Tibial nerve (tissue), 4 donors: ENCODE results near the gene DCXR. TPM values are rescaled to one million over a fixed set of nuclear protein-coding genes. Genes with fewer than 3 reads are reported as not detected.

Experiments
- DNase-seq, 2 donors: peaks; one replicate each; pipeline ENCODE4 v3.0.0-alpha.2; 2019; ENCODE audit warnings: low spot score in 2 of 2
- H3K27ac ChIP-seq, 4 donors: fragments of 200-600 bp; sonication (generic) in 3 of 4; one replicate each; pipeline ENCODE4 v1.5.1; 2017 to 2019; ENCODE audit warnings: mild to moderate bottlenecking in 1 of 4
- H3K27me3 ChIP-seq, 2 donors: fragments of 200-600 bp; sonication (generic) in 1 of 2; one replicate each; pipeline versions ENCODE4 v1.5.1 to v1.6.0; 2017 to 2019
- H3K36me3 ChIP-seq, 3 donors: fragments of 200-600 bp; sonication (generic); one replicate each; pipeline ENCODE4 v1.5.1; 2018 to 2019
- H3K4me1 ChIP-seq, 4 donors: fragments of 200-600 bp; sonication (generic) in 3 of 4; one replicate each; pipeline ENCODE4 v1.5.1; 2017 to 2019
- H3K4me3 ChIP-seq, 4 donors: fragments of 200-600 bp; sonication (generic) in 3 of 4; one replicate each; pipeline ENCODE4 v1.5.1; 2017 to 2019; ENCODE audit warnings: mild to moderate bottlenecking in 1 of 4, moderate library complexity in 1 of 4
- H3K9me3 ChIP-seq, 4 donors: fragments of 200-600 bp; sonication (generic) in 3 of 4; one replicate each; pipeline ENCODE4 v1.5.1; 2017 to 2019
- EP300 ChIP-seq, 2 donors: sonication (generic); formaldehyde crosslinking; IDR thresholded peaks; one replicate each; pipeline ENCODE4 v1.6.1; 2017; ENCODE audit warnings: antibody characterized with exemption in 2 of 2, mild to moderate bottlenecking in 1 of 2
- POLR2A ChIP-seq, 2 donors: fragments of 450-650 bp; IDR thresholded peaks; one replicate each; pipeline ENCODE4 v1.6.1; 2017; ENCODE audit warnings: antibody characterized with exemption in 2 of 2, mild to moderate bottlenecking in 2 of 2, moderate library complexity in 2 of 2
- WGBS, 2 donors: methylation state at CpG; one replicate each; pipeline ENCODE4 v1.1.5; 2018; 5-methylcytosine and 5-hydroxymethylcytosine counted together
- total RNA-seq, 4 donors: library from RNA; depleted of rRNA; stranded (reverse); fragments of >200 nt; gene quantifications; one replicate each; pipeline ENCODE4 v1.1.0, GENCODE V29; 2016
- TF ChIP-seq, protein P1 (sequence below), 5 experiments: fragments of 200-600 bp in 3 of 5; fragments of 450-650 bp in 2 of 5; sonication (generic) in 3 of 5; IDR thresholded peaks; one replicate each; pipeline ENCODE4 v1.5.1; 2016 to 2019; ENCODE audit warnings: antibody characterized with exemption in 5 of 5, mild to moderate bottlenecking in 3 of 5, moderate library complexity in 2 of 5

The DCXR gene
- total RNA-seq, 4 donors from 2014 or later = 236 to 347 (median 269) TPM

DNA sequence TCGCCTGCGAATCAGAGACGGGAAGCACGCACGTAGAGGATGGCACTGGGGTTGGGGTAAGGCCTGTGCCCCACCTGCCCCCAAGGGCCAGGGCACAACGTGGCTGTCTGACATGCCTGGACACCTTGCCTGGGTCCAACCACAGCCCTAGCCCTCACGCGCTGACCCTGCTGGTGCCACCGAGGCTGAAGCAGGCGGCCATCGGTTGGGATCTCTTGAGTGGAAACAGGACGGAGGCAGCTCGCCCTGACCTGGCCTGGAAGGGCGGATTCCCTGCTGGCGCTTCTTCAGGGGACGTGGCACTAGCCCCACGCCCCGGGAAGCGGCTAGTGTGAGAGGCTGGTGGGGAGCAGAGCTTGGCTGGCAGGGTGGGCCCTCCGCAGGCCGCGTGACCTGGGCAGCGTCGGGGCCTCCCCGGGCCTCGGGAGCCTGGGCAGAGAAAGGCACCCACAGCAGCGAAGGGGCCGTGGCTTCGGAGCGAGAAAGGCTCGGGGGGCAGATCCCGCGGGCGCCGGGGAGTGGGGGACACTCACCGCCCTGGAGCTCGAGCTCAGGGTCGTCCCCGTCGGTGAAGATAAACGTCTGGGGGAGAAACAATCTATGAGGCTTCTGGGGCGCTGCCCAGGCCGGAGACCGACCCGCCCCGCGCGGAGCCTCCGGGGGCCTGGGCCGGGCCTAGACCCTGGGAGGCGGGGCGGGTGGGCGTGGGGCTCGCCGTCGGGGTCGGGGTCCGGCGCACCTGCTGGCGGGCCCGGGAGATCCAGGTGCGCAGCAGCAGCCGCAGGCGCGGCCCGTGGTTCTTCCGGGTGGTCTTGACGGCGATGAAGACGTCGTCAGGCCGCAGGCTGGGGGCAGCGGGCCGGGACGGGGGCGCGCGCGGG is 13.5 kb upstream of the DCXR start:
- WGBS, 2 donors = 8 to 20% methylated on average over 48 to 59 of the region's 79 CpGs
- peak overlapping the region; percentile 65 to 90 (median 72) for H3K27ac ChIP-seq
- H3K4me3 ChIP-seq = peak overlapping the region; percentile 48 to 95 (median 71)
- no peak for DNase-seq
- no peaks in the 10 kb centered on the region for H3K9me3 ChIP-seq
- H3K4me1 ChIP-seq = peaks cover 3 to 62% (median 19%) of the 10 kb centered on the region in 4 donors
- no peaks in the 10 kb centered on the region for H3K27me3 ChIP-seq
- H3K36me3 ChIP-seq = peaks cover 3 to 72% (median 12%) of the 10 kb centered on the region in 3 donors
- TF ChIP-seq POLR2A (IDR thresholded peaks at IDR 0.05) = no peak
- TF ChIP-seq, protein P1, sequence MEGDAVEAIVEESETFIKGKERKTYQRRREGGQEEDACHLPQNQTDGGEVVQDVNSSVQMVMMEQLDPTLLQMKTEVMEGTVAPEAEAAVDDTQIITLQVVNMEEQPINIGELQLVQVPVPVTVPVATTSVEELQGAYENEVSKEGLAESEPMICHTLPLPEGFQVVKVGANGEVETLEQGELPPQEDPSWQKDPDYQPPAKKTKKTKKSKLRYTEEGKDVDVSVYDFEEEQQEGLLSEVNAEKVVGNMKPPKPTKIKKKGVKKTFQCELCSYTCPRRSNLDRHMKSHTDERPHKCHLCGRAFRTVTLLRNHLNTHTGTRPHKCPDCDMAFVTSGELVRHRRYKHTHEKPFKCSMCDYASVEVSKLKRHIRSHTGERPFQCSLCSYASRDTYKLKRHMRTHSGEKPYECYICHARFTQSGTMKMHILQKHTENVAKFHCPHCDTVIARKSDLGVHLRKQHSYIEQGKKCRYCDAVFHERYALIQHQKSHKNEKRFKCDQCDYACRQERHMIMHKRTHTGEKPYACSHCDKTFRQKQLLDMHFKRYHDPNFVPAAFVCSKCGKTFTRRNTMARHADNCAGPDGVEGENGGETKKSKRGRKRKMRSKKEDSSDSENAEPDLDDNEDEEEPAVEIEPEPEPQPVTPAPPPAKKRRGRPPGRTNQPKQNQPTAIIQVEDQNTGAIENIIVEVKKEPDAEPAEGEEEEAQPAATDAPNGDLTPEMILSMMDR (IDR thresholded peaks at IDR 0.05) = no peak
- no peak for TF ChIP-seq EP300 (IDR thresholded peaks at IDR 0.05)

DNA sequence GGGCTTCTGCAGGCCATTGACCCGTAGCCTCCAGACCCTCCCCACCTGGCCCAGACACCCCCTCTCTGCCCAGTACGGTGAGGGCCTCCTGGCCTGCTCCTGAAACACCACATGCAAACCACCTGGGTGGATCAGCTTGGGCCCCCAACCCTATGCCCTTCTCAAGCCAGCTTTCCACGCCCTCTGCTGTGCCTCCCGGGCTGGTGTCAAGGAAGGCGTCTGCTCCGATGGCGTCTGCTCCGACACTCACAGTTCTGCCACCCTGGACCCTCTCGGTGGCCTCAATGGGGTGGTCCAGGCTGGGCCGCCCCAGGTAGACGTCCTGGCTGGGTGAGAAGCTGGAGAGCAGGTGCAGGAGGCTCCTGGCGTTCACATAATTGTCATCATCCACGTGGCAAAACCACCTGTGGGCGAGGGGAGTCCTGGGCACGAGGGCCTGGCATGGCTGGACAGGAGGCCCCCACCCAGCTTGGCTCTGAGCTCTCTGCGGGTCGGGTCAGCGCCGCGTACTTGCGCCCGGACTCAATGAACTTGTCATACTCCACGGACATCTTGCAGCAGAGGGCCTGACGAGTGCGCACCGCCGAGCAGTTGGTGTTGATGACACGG is 12.8 kb upstream of the DCXR start:
- TF ChIP-seq, protein P1 (IDR thresholded peaks at IDR 0.05) = no peak
- TF ChIP-seq POLR2A (IDR thresholded peaks at IDR 0.05) (no peak), EP300 (IDR thresholded peaks at IDR 0.05) (no peak)
- H3K4me1 ChIP-seq = peaks cover 3 to 59% (median 19%) of the 10 kb centered on the region in 4 donors
- no peaks in the 10 kb centered on the region for H3K27me3 ChIP-seq
- no peaks in the 10 kb centered on the region for H3K9me3 ChIP-seq
- H3K36me3 ChIP-seq = peaks cover 3 to 65% (median 10%) of the 10 kb centered on the region in 3 donors
- H3K27ac ChIP-seq = peak overlapping the region in 2 of 4 donors; percentile 74 to 90
- H3K4me3 ChIP-seq = peak overlapping the region; percentile 48 to 95 (median 71)
- no peak for DNase-seq
- 82 to 90% methylated on average over 19 of the region's 28 CpGs for WGBS, 2 donors

DNA sequence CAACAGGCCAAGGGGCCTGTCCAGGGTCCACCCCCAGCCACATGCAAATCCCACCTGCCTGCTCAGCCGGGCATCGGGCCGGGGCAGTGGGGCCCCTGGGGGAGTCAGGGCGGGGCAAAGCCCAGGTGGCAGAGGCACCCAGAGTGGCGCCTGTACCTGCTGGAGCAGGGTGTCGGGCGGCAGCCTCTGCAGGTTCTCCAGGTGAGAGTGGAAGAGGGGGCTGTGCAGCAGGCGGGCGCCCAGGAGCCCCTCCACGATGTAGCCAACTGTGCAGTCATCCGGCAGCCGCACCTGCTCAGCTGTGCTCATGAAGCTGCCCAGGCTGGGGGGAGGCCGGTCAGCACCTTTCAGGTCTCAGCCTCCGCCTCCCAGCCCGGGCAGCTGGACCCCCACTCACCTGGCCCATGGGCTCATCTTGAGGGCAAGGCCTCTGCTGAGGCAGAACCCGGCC is 12.0 kb upstream of the DCXR start:
- TF ChIP-seq POLR2A (IDR thresholded peaks at IDR 0.05) (no peak), EP300 (IDR thresholded peaks at IDR 0.05) (no peak)
- no peak for DNase-seq
- Histone ChIP-seq H3K4me1 (peaks cover 3 to 56% (median 19%) of the 10 kb centered on the region in 4 donors), H3K27me3 (no peaks in the 10 kb centered on the region), H3K27ac (peak overlapping the region in 1 of 4 donors; percentile 90), H3K4me3 (no peak overlapping the region), H3K36me3 (peaks cover 3 to 57% (median 3%) of the 10 kb centered on the region in 3 donors), H3K9me3 (no peaks in the 10 kb centered on the region)
- 91 to 95% methylated on average over 5 to 15 of the region's 16 CpGs for WGBS, 2 donors

DNA sequence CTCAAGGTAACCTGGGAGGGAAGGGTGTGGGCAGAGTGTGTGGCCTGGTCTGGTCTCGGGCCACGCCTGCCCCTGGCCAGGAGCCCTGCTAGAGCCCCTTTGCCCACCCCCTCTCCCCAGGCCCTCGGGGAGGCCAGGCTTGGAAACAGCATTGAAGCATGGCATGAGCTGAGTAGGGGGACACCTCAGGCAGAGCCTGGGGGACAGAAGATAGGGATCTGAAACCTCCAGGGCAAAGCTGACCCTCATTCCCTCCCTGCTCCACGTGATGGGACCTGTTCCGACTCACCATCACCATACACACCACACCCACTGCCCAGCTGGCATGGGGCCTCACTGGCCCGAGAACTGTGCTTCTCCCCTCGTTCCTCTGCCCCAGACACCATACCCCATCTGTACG is 11.6 kb upstream of the DCXR start:
- H3K9me3 ChIP-seq = no peaks in the 10 kb centered on the region
- no peaks in the 10 kb centered on the region for H3K27me3 ChIP-seq
- no peak for TF ChIP-seq EP300 (IDR thresholded peaks at IDR 0.05)
- TF ChIP-seq POLR2A (IDR thresholded peaks at IDR 0.05) = no peak
- TF ChIP-seq, protein P1 (IDR thresholded peaks at IDR 0.05) = no peak
- whole genome bisulfite sequencing, 2 donors = 72 to 90% methylated on average over 8 of the region's 8 CpGs
- peaks cover 0 to 53% (median 3%) of the 10 kb centered on the region in 3 donors for H3K36me3 ChIP-seq
- no peak overlapping the region for H3K4me3 ChIP-seq
- H3K27ac ChIP-seq = peak overlapping the region in 1 of 4 donors; percentile 90
- DNase-seq = no peak
- H3K4me1 ChIP-seq = peaks cover 3 to 53% (median 19%) of the 10 kb centered on the region in 4 donors

DNA sequence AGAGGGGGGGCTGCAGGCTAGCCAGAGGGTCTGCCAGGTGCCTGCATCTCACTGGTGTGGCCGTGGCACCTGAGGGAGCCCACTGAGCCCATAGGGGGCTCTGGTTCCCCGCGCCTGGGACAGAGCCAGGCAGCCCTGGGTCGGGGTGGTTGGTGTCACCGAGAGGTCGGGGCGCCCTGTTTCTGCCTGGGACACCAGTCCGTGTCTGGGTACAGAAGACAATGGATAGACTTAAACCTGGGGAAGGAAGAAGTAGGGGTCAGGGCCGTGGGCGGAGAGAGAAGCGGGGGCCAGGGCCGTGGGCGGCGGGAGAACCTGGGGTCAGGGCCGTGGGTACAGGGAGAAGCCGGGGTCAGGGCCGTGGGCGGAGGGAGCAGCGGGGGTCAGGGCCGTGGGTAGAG is 11.1 kb upstream of the DCXR start:
- no peak for TF ChIP-seq POLR2A (IDR thresholded peaks at IDR 0.05)
- TF ChIP-seq, protein P1 (IDR thresholded peaks at IDR 0.05) = no peak
- no peak for TF ChIP-seq EP300 (IDR thresholded peaks at IDR 0.05)
- no peak for DNase-seq
- WGBS, 2 donors = 70 to 80% methylated on average over 19 to 20 of the region's 20 CpGs
- Histone ChIP-seq H3K27me3 (no peaks in the 10 kb centered on the region), H3K27ac (peak overlapping the region in 1 of 4 donors; percentile 90), H3K4me3 (no peak overlapping the region), H3K36me3 (peaks cover 0 to 48% (median 3%) of the 10 kb centered on the region in 3 donors), H3K9me3 (no peaks in the 10 kb centered on the region), H3K4me1 (peaks cover 3 to 48% (median 18%) of the 10 kb centered on the region in 4 donors)
